ENCODE results near the gene TRIM47.

The TRIM47 gene

GRCh38 chr17:75838410-75838809 is 40.0 kb downstream of the TRIM47 start:
- Histone ChIP-seq H3K4me3 (ENCODE audit: low read depth in 1 of 2, low read length in 1 of 2) (no peak overlapping the region), H3K9me3 (no peaks in the 10 kb centered on the region), H3K27me3 (no peaks in the 10 kb centered on the region), H3K36me3 (peaks cover 99% of the 10 kb centered on the region), H3K27ac (no peak overlapping the region), H3K4me1 (ENCODE audit: control insufficient read depth in 1 of 2, insufficient read depth in 1 of 2, low read depth in 1 of 2, low read length in 1 of 2) (peaks cover 15 to 22% of the 10 kb centered on the region in 2 experiments)
- no peak for TF ChIP-seq CTCF (IDR thresholded peaks at IDR 0.05)

GRCh38 chr17:75837899-75838298 is 40.5 kb downstream of the TRIM47 start:
- Histone ChIP-seq H3K36me3 (peaks cover 99% of the 10 kb centered on the region), H3K4me3 (ENCODE audit: low read depth in 1 of 2, low read length in 1 of 2) (no peak overlapping the region), H3K9me3 (no peaks in the 10 kb centered on the region), H3K4me1 (ENCODE audit: control insufficient read depth in 1 of 2, insufficient read depth in 1 of 2, low read depth in 1 of 2, low read length in 1 of 2) (peaks cover 17 to 22% of the 10 kb centered on the region in 2 experiments), H3K27ac (no peak overlapping the region), H3K27me3 (no peaks in the 10 kb centered on the region)
- no peak for TF ChIP-seq CTCF (IDR thresholded peaks at IDR 0.05)

- H3K9me3 ChIP-seq = no peaks in the 10 kb centered on the region
- peaks cover 15 to 18% of the 10 kb centered on the region in 2 experiments for H3K4me1 ChIP-seq (ENCODE audit: control insufficient read depth in 1 of 2, insufficient read depth in 1 of 2, low read depth in 1 of 2, low read length in 1 of 2)
- no peak overlapping the region for H3K27ac ChIP-seq
- no peaks in the 10 kb centered on the region for H3K27me3 ChIP-seq
- H3K4me3 ChIP-seq (ENCODE audit: low read depth in 1 of 2, low read length in 1 of 2) = no peak overlapping the region
- TF ChIP-seq CTCF (IDR thresholded peaks at IDR 0.05) = no peak
- peaks cover 99% of the 10 kb centered on the region for H3K36me3 ChIP-seq
These were observed 41.8 kb downstream of the TRIM47 start for GRCh38 chr17:75836605-75837004.

- peaks cover 100% of the 10 kb centered on the region for H3K36me3 ChIP-seq
- no peak overlapping the region for H3K4me3 ChIP-seq (ENCODE audit: low read depth in 1 of 2, low read length in 1 of 2)
These were observed 42.8 kb downstream of the TRIM47 start for GRCh38 chr17:75835654-75835987.

GRCh38 chr17:75834928-75835653 is 43.3 kb downstream of the TRIM47 start:
- no peaks in the 10 kb centered on the region for H3K9me3 ChIP-seq
- H3K27me3 ChIP-seq = no peaks in the 10 kb centered on the region
- no peak for TF ChIP-seq CTCF (IDR thresholded peaks at IDR 0.05)
- H3K4me3 ChIP-seq (ENCODE audit: low read depth in 1 of 2, low read length in 1 of 2) = no peak overlapping the region
- peak overlapping the region; percentile 29 for H3K27ac ChIP-seq
- peaks cover 15 to 18% of the 10 kb centered on the region in 2 experiments for H3K4me1 ChIP-seq (ENCODE audit: control insufficient read depth in 1 of 2, insufficient read depth in 1 of 2, low read depth in 1 of 2, low read length in 1 of 2)
- H3K36me3 ChIP-seq = peaks cover 100% of the 10 kb centered on the region

More at GRCh38 chr17:75835654-75835987, 42.8 kb downstream of the TRIM47 start:
- no peaks in the 10 kb centered on the region for H3K9me3 ChIP-seq
- peaks cover 15 to 18% of the 10 kb centered on the region in 2 experiments for H3K4me1 ChIP-seq (ENCODE audit: control insufficient read depth in 1 of 2, insufficient read depth in 1 of 2, low read depth in 1 of 2, low read length in 1 of 2)
- TF ChIP-seq CTCF (IDR thresholded peaks at IDR 0.05) = no peak
- H3K27me3 ChIP-seq = no peaks in the 10 kb centered on the region
- H3K27ac ChIP-seq = no peak overlapping the region

Data from neutrophil (primary cell).